Endothelial cell of umbilical vein (primary cell): ENCODE results near the gene LRRC42. TPM values are rescaled to one million over a fixed set of nuclear protein-coding genes. Genes with fewer than 3 reads are reported as not detected.

Experiments used
- BruUV-seq: library from RNA; stranded (reverse); fragments of 400-500 nt; replicated peaks from 2 replicates; lab custom pipeline; 2021; lab: Mats Ljungman, UMichigan
- CTCF ChIA-PET: fragments of 300-600, 350-600 bp; sonication (Branson Sonifier 250); formaldehyde crosslinking; loops from one replicate; lab custom pipeline; 2021; ENCODE audit warnings: antibody characterized with exemption, inconsistent platforms; lab: Charles Lee
- POLR2A ChIA-PET: fragments of 300-600, 350-600 bp; sonication (Branson Sonifier 250); formaldehyde crosslinking; loops from one replicate; lab custom pipeline; 2021; ENCODE audit warnings: antibody characterized with exemption, inconsistent platforms; lab: Charles Lee
- DNase-seq: peaks from one replicate; pipeline ENCODE4 v3.0.0-alpha.2; 2011; ENCODE audit warnings: low read depth, low spot score
- FAIRE-seq: peaks from 2 replicates; lab custom pipeline; 2011; peaks lifted over from hg19 to GRCh38; lab: Jason Lieb, UNC
- H2AFZ ChIP-seq: 2 replicates; pipeline ENCODE4 v1.6.0; 2012; ENCODE audit warnings: low read depth, low read length, control low read depth, inconsistent platforms
- H3K27ac ChIP-seq: 2 replicates; pipeline ENCODE4 v1.5.1; 2011; ENCODE audit warnings: low read depth, mild to moderate bottlenecking, control low read depth, low read length, moderate library complexity; ENCODE audit not compliant: insufficient read depth
- H3K27me3 ChIP-seq, 2 experiments: 2 replicates each; pipeline versions ENCODE4 v1.6.0 to v1.6.1; 2011; ENCODE audit warnings: low read length in 2 of 2, mixed read lengths in 1 of 2; ENCODE audit not compliant: control insufficient read depth in 2 of 2, insufficient read depth in 2 of 2
- H3K36me3 ChIP-seq, 2 experiments: 2 replicates in 1 of 2; 3 replicates in 1 of 2; pipeline ENCODE4 v1.5.1; 2011; ENCODE audit warnings: low read length in 2 of 2, mild to moderate bottlenecking in 1 of 2, moderate library complexity in 1 of 2; ENCODE audit not compliant: control insufficient read depth in 2 of 2, insufficient read depth in 2 of 2; ENCODE audit errors: extremely low read depth in 1 of 2
- H3K4me1 ChIP-seq: 3 replicates; pipeline ENCODE4 v1.5.1; 2011; ENCODE audit warnings: mild to moderate bottlenecking, low read length; ENCODE audit not compliant: control insufficient read depth, insufficient read depth; ENCODE audit errors: extremely low read depth
- H3K4me2 ChIP-seq: 2 replicates; pipeline ENCODE4 v1.6.1; 2011; ENCODE audit warnings: low read length, control low read depth, mixed read lengths; ENCODE audit not compliant: insufficient read depth
- H3K4me3 ChIP-seq, 3 experiments: fragments of 200-600 bp in 1 of 3; sonication (generic), shearing (Covaris generic) in 1 of 3; replicated peaks in 1 of 3; 2 replicates each; pipeline ENCODE4 v1.5.1; 2011 to 2016; ENCODE audit warnings: control low read depth in 3 of 3, low read length in 3 of 3, mild to moderate bottlenecking in 2 of 3, inconsistent platforms in 1 of 3, low read depth in 1 of 3, moderate library complexity in 1 of 3; ENCODE audit not compliant: insufficient read depth in 1 of 3
- H3K79me2 ChIP-seq: 2 replicates; pipeline ENCODE4 v1.6.0; 2012; ENCODE audit warnings: low read length, inconsistent platforms; ENCODE audit not compliant: control insufficient read depth, insufficient read depth
- H3K9ac ChIP-seq: replicated peaks from 2 replicates; pipeline ENCODE3; 2011; ENCODE audit warnings: low read length, control low read depth; ENCODE audit not compliant: insufficient read depth; ENCODE audit errors: extremely low read depth
- H3K9me1 ChIP-seq: replicated peaks from 3 replicates; pipeline ENCODE4 v1.6.0; 2011; ENCODE audit warnings: mild to moderate bottlenecking, low read length; ENCODE audit not compliant: control insufficient read depth, insufficient read depth; ENCODE audit errors: extremely low read depth
- H3K9me3 ChIP-seq: replicated peaks from 2 replicates; pipeline ENCODE4 v1.5.1; 2012; ENCODE audit warnings: low read length, inconsistent platforms; ENCODE audit not compliant: control insufficient read depth, insufficient read depth
- H4K20me1 ChIP-seq: replicated peaks from 2 replicates; pipeline ENCODE3; 2011; ENCODE audit warnings: mild to moderate bottlenecking, low read length; ENCODE audit not compliant: control insufficient read depth, insufficient read depth; ENCODE audit errors: extremely low read depth
- EZH2 ChIP-seq: IDR thresholded peaks from 2 replicates; pipeline ENCODE4 v1.6.1; 2012; ENCODE audit warnings: borderline replicate concordance, low read depth, mild to moderate bottlenecking, moderate library complexity, low read length, inconsistent platforms; ENCODE audit not compliant: severe bottlenecking
- FOS ChIP-seq: IDR thresholded peaks from 2 replicates; pipeline ENCODE4 v1.6.1; 2011; ENCODE audit warnings: mild to moderate bottlenecking, low read length, moderate library complexity, borderline replicate concordance; ENCODE audit not compliant: insufficient read depth
- GATA2 ChIP-seq: IDR thresholded peaks from 2 replicates; pipeline ENCODE4 v1.7.0; 2011; ENCODE audit warnings: low read depth, mild to moderate bottlenecking, moderate library complexity, mixed read lengths, low read length; ENCODE audit not compliant: insufficient read length, insufficient read depth
- JUN ChIP-seq: IDR thresholded peaks from 2 replicates; pipeline ENCODE4 v1.6.1; 2011; ENCODE audit warnings: borderline replicate concordance, low read depth; ENCODE audit not compliant: insufficient read length, insufficient read depth
- MYC ChIP-seq: IDR thresholded peaks from one replicate; pipeline ENCODE4 v1.6.1; 2011; ENCODE audit warnings: mild to moderate bottlenecking, low read depth, low read length
- POLR2A ChIP-seq: IDR thresholded peaks from 2 replicates; pipeline ENCODE4 v1.6.1; 2012; ENCODE audit warnings: low read depth, mild to moderate bottlenecking, control low read depth, low read length
- POLR2AphosphoS5 ChIP-seq: IDR thresholded peaks from 2 replicates; pipeline ENCODE4 v1.6.1; 2012; ENCODE audit warnings: low read depth, mild to moderate bottlenecking, control low read depth, low read length, moderate library complexity; ENCODE audit not compliant: insufficient read depth
- dilution Hi-C: fragments of 300-500 bp; cut with MboI; formaldehyde crosslinking; loops from one replicate; pipeline ENCODE4 v1.15.0; 2019; ENCODE audit warnings: low sequenced_read_pairs; ENCODE audit not compliant: extremely low pct_ligation_motif_present
- intact Hi-C: fragments of 100-400 bp; cut with micrococcal nuclease; formaldehyde crosslinking; loops from one replicate; pipeline ENCODE4 v1.10.0; 2022
- polyA plus RNA-seq, 4 experiments: library from polyadenylated mRNA; depleted of rRNA in 3 of 4; stranded (reverse) in 3 of 4; unstranded in 1 of 4; fragments of >200 nt; gene quantifications; 2 replicates each; pipeline versions ENCODE4 v1.2.1 to v1.2.3, GENCODE V29; 2011 to 2012; ENCODE audit warnings: missing spikeins in 1 of 4
- total RNA-seq: library from RNA; stranded (reverse); gene quantifications from 2 replicates; pipeline ENCODE4 v1.2.3, GENCODE V29; 2021
- TF ChIP-seq, protein P1 (sequence below), 2 donors: IDR thresholded peaks; 1 replicate in 1 of 2; 2 replicates in 1 of 2; pipeline ENCODE4 v1.5.1; 2011; ENCODE audit warnings: low read length in 2 of 2, mild to moderate bottlenecking in 2 of 2, moderate library complexity in 2 of 2, control low read depth in 1 of 2, inconsistent platforms in 1 of 2, low read depth in 1 of 2; ENCODE audit not compliant: insufficient read depth in 1 of 2; ENCODE audit errors: extremely low read depth in 1 of 2
- TF ChIP-seq, protein P2 (sequence below): IDR thresholded peaks from 2 replicates; pipeline ENCODE4 v1.6.1; 2011; ENCODE audit not compliant: insufficient read depth, insufficient read length

Gene LRRC42
- total and polyA plus RNA-seq, 2 donors (not counting 3 experiments of a cell fraction or from before 2014, with no cell fraction given), result 25.3 to 26.1 TPM

DNA sequence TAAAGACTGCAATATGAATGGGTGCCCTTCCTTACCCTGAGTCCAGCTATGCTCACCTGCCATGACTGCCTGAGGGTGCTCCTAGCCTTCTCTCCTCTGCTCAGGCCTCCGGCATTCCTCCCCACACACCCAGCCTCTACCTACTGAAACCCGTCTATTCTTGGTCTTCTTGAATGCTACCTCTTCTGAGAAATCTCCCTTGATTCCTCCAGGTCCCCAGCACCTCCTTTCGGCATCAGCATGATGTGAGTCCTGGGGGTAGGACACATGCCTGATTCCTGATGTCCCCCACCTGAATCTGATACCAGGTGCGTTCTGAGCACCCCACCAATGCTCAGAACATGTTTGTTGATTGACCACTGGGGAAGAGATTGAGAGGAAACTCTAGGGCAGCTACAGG, 63.3 kb downstream of the LRRC42 start:
- Histone ChIP-seq H4K20me1 (no peaks in the 10 kb centered on the region), H3K4me2 (no peak overlapping the region), H3K27me3 (peaks cover 0 to 5% of the 10 kb centered on the region in 2 experiments)

More for the DNA sequence above, 63.3 kb downstream of the LRRC42 start:
- Histone ChIP-seq H3K9ac (no peak overlapping the region), H3K4me1 (no peaks in the 10 kb centered on the region), H3K36me3 (no peaks in the 10 kb centered on the region), H3K9me1 (no peaks in the 10 kb centered on the region), H3K27ac (no peak overlapping the region), H3K79me2 (no peaks in the 10 kb centered on the region), H3K4me3 (no peak overlapping the region), H3K9me3 (no peaks in the 10 kb centered on the region), H2AFZ (no peak overlapping the region)
- BruUV-seq, result no TSS peak
- dilution Hi-C loops, result no loop called here
- intact Hi-C loops, result no loop called here
- CTCF ChIA-PET, result no interaction called here
- FAIRE-seq (no peak), DNase-seq (no peak)
- TF ChIP-seq, protein P1, sequence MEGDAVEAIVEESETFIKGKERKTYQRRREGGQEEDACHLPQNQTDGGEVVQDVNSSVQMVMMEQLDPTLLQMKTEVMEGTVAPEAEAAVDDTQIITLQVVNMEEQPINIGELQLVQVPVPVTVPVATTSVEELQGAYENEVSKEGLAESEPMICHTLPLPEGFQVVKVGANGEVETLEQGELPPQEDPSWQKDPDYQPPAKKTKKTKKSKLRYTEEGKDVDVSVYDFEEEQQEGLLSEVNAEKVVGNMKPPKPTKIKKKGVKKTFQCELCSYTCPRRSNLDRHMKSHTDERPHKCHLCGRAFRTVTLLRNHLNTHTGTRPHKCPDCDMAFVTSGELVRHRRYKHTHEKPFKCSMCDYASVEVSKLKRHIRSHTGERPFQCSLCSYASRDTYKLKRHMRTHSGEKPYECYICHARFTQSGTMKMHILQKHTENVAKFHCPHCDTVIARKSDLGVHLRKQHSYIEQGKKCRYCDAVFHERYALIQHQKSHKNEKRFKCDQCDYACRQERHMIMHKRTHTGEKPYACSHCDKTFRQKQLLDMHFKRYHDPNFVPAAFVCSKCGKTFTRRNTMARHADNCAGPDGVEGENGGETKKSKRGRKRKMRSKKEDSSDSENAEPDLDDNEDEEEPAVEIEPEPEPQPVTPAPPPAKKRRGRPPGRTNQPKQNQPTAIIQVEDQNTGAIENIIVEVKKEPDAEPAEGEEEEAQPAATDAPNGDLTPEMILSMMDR (IDR thresholded peaks at IDR 0.05; ENCODE audit: extremely low read depth in 1 of 2, insufficient read depth in 1 of 2, low read depth in 1 of 2, low read length in 2 of 2), result no peak
- TF ChIP-seq POLR2AphosphoS5 (no peak), POLR2A (no peak), EZH2 (no peak), GATA2 (no peak), MYC (no peak), JUN (no peak), FOS (no peak)
- TF ChIP-seq, protein P2, sequence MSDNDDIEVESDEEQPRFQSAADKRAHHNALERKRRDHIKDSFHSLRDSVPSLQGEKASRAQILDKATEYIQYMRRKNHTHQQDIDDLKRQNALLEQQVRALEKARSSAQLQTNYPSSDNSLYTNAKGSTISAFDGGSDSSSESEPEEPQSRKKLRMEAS, result no peak
- POLR2A ChIA-PET, result no interaction called here
